Endothelial cell (in vitro differentiated cells): Measurements from ENCODE around the gene SMAD6. TPM values are rescaled to one million over a fixed set of nuclear protein-coding genes. Genes with fewer than 3 reads are reported as not detected.

ENCODE experiments used
- DNase-seq: peaks from one replicate; pipeline ENCODE4 v3.0.0; 2021; ENCODE audit warnings: low spot score
- H3K27ac Mint-ChIP-seq: one replicate; pipeline ENCODE4 v1.8.0; 2021; ENCODE audit warnings: mixed read lengths, inconsistent platforms; ENCODE audit not compliant: unreplicated experiment
- H3K27me3 Mint-ChIP-seq: one replicate; pipeline ENCODE4 v1.8.0; 2021; ENCODE audit warnings: mild to moderate bottlenecking, moderate library complexity, mixed read lengths, inconsistent platforms; ENCODE audit not compliant: unreplicated experiment
- H3K36me3 Mint-ChIP-seq: one replicate; pipeline ENCODE4 v1.8.0; 2021; ENCODE audit warnings: mild to moderate bottlenecking, low read depth, mixed read lengths, inconsistent platforms; ENCODE audit not compliant: unreplicated experiment
- H3K4me1 Mint-ChIP-seq: one replicate; pipeline ENCODE4 v1.8.0; 2021; ENCODE audit warnings: mild to moderate bottlenecking, mixed read lengths, inconsistent platforms; ENCODE audit not compliant: unreplicated experiment
- H3K4me3 Mint-ChIP-seq: one replicate; pipeline ENCODE4 v1.8.0; 2021; ENCODE audit warnings: mild to moderate bottlenecking, mixed read lengths, inconsistent platforms; ENCODE audit not compliant: unreplicated experiment
- H3K9me3 Mint-ChIP-seq: one replicate; pipeline ENCODE4 v1.8.0; 2021; ENCODE audit warnings: mixed read lengths, inconsistent platforms; ENCODE audit not compliant: unreplicated experiment
- total RNA-seq: library from RNA; stranded (reverse); fragmentation: NEBNext Ultra II Directional; extraction: Animal tissue kit (Norgen Biotek cat#: 25700); gene quantifications from one replicate; pipeline ENCODE4 v1.2.1, GENCODE V29; 2021; ENCODE audit not compliant: unreplicated experiment
- TF ChIP-seq, protein P1 (sequence below): fragments of 200-600 bp; sonication (generic); IDR thresholded peaks from one replicate; pipeline ENCODE4 v1.5.0; 2021; ENCODE audit warnings: antibody characterized with exemption; ENCODE audit not compliant: unreplicated experiment

Gene SMAD6
- total RNA-seq, 1 donor from 2014 or later, result 21.3 TPM

- DNase-seq, result no peak
- H3K27ac Mint-ChIP-seq, result no peak overlapping the region
- TF ChIP-seq, protein P1, sequence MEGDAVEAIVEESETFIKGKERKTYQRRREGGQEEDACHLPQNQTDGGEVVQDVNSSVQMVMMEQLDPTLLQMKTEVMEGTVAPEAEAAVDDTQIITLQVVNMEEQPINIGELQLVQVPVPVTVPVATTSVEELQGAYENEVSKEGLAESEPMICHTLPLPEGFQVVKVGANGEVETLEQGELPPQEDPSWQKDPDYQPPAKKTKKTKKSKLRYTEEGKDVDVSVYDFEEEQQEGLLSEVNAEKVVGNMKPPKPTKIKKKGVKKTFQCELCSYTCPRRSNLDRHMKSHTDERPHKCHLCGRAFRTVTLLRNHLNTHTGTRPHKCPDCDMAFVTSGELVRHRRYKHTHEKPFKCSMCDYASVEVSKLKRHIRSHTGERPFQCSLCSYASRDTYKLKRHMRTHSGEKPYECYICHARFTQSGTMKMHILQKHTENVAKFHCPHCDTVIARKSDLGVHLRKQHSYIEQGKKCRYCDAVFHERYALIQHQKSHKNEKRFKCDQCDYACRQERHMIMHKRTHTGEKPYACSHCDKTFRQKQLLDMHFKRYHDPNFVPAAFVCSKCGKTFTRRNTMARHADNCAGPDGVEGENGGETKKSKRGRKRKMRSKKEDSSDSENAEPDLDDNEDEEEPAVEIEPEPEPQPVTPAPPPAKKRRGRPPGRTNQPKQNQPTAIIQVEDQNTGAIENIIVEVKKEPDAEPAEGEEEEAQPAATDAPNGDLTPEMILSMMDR, result no peak
- H3K9me3 Mint-ChIP-seq, result no peaks in the 10 kb centered on the region
- H3K36me3 Mint-ChIP-seq, result peaks cover 25% of the 10 kb centered on the region
- H3K27me3 Mint-ChIP-seq, result peaks cover 2% of the 10 kb centered on the region
- H3K4me3 Mint-ChIP-seq, result no peak overlapping the region
- peaks cover 25% of the 10 kb centered on the region for H3K4me1 Mint-ChIP-seq
Measured at GRCh38 chr15:66721954-66722353, 19.9 kb downstream of the SMAD6 start.

GRCh38 chr15:66722757-66723540 is 20.9 kb downstream of the SMAD6 start:
- H3K9me3 Mint-ChIP-seq, result no peaks in the 10 kb centered on the region
- no peak overlapping the region for H3K27ac Mint-ChIP-seq
- no peak for DNase-seq
- no peak overlapping the region for H3K4me3 Mint-ChIP-seq
- H3K27me3 Mint-ChIP-seq, result peaks cover 2% of the 10 kb centered on the region
- TF ChIP-seq, protein P1, result no peak
- H3K4me1 Mint-ChIP-seq, result peaks cover 23% of the 10 kb centered on the region
- peaks cover 21% of the 10 kb centered on the region for H3K36me3 Mint-ChIP-seq

GRCh38 chr15:66723826-66724731 is 22.0 kb downstream of the SMAD6 start:
- Mint-ChIP-seq H3K4me3 (no peak overlapping the region), H3K4me1 (peaks cover 19% of the 10 kb centered on the region), H3K36me3 (peaks cover 15% of the 10 kb centered on the region), H3K27me3 (peaks cover 4% of the 10 kb centered on the region), H3K9me3 (no peaks in the 10 kb centered on the region), H3K27ac (no peak overlapping the region)
- TF ChIP-seq, protein P1, result no peak
- no peak for DNase-seq

GRCh38 chr15:66724732-66725463 is 22.9 kb downstream of the SMAD6 start:
- no peak for DNase-seq
- Mint-ChIP-seq H3K4me1 (peaks cover 15% of the 10 kb centered on the region), H3K4me3 (no peak overlapping the region), H3K9me3 (no peaks in the 10 kb centered on the region), H3K27me3 (peaks cover 4% of the 10 kb centered on the region), H3K27ac (no peak overlapping the region), H3K36me3 (peaks cover 15% of the 10 kb centered on the region)
- TF ChIP-seq, protein P1, result no peak
